ENCODE measurements around the gene SNORC. TPM values are rescaled to one million over a fixed set of nuclear protein-coding genes. Genes with fewer than 3 reads are reported as not detected.

Gene SNORC
- total RNA-seq (2013; cell fraction: nucleolus; rRNA removed) = 2.4 and 2.8 TPM in 2 replicates
- total RNA-seq (2014; rRNA removed) (0.62 and 0.98 TPM in 2 replicates), total RNA-seq (2014; rRNA removed; fragmentation: Illumina TruSeq; extraction: Trizol) (0.04 and 0.09 TPM in 2 replicates), total RNA-seq (2021) (0.64 and 0.72 TPM in 2 replicates), polyA plus RNA-seq (2011; rRNA removed) (0.17 and 0.27 TPM in 2 replicates), polyA plus RNA-seq (2014; fragmentation: Illumina TruSeq; extraction: Trizol) (0.07 TPM in 1 of 2 replicates, not detected in the other), polyA plus RNA-seq (2014; fragmentation: Nextera tagmentation; extraction: Ambion mirVana) (not detected), polyA plus RNA-seq (2014; rRNA removed) (0.74 and 0.91 TPM in 2 replicates), polyA plus RNA-seq (2016; fragmentation: Nextera tagmentation; extraction: Ambion mirVana) (not detected), polyA minus RNA-seq (2011; rRNA and poly(A)+ RNA removed) (0.15 and 0.21 TPM in 2 replicates), Bru-seq, nascent RNA (percentile 50 among the genes with signal in this experiment), BruChase-seq, experiment 1, labeled RNA remaining after a 6-hour chase (percentile 41 among the genes with signal in this experiment), BruChase-seq, experiment 2, labeled RNA remaining after a 2-hour chase (percentile 48 among the genes with signal in this experiment)
- polyA plus RNA-seq (2011; ENCODE audit: low read depth) = 0.08 TPM
- polyA plus RNA-seq (2011; cell fraction: cytosol; rRNA removed) = 0.45 and 0.70 TPM in 2 replicates
- polyA plus RNA-seq (2011; cell fraction: nucleus; rRNA removed) = 2.7 and 4.3 TPM in 2 replicates
- polyA plus RNA-seq (2012) = 0.32 and 0.44 TPM in 2 replicates
- polyA minus RNA-seq (2011; cell fraction: cytosol; rRNA and poly(A)+ RNA removed) = not detected in 2 replicates
- 0.73 and 1.1 TPM in 2 replicates for polyA minus RNA-seq (2011; cell fraction: nucleus; rRNA and poly(A)+ RNA removed)
- long read RNA-seq, experiment 1, partial matches to known transcripts = 0 of 1 reads
- long read RNA-seq, experiment 1, other reads (novel, unspliced or antisense) = 1 of 1 reads
- long read RNA-seq, experiment 2, partial matches to known transcripts = 0 of 2 reads
- long read RNA-seq, experiment 2, other reads (novel, unspliced or antisense) = 2 of 2 reads

GRCh38 chr2:232870018-232870765 lies at the start of gene SNORC:
Gene SNORC, plus strand, starts transcription at chr2:232870264. Its CDS starts 78 bp downstream, at chr2:232870342.
- CTCF ChIA-PET = no interaction called here
- no peak for DNase-seq (ENCODE audit: low read depth, low spot score)
- FAIRE-seq = no peak
- in situ Hi-C loops (cut with MboI) = no loop called here
- SMC1A ChIA-PET (ENCODE audit: uncharacterized antibody, unreplicated experiment) = interaction anchor here (0.9 kb wide), 1 partner anchor 159 kb away, joined by 3 read pairs; no protein-coding TSS in a partner anchor
- Histone ChIP-seq H3K4me1 (ENCODE audit: control insufficient read depth, insufficient read depth, low read length) (no peaks in the 10 kb centered on the region), H3K27me3 (replicated peaks in 1 of 2; ENCODE audit: control insufficient read depth in 2 of 2, insufficient read depth in 2 of 2, low read length in 1 of 2) (no peaks in the 10 kb centered on the region), H4K20me1 (ENCODE audit: control insufficient read depth, insufficient read depth) (no peaks in the 10 kb centered on the region), H3K79me2 (ENCODE audit: control insufficient read depth, insufficient read depth, low read length) (no peaks in the 10 kb centered on the region), H3K4me2 (ENCODE audit: control insufficient read depth, insufficient read depth) (no peak within 1 kb of the TSS), H3K36me3 (ENCODE audit: control insufficient read depth in 2 of 2, insufficient read depth in 2 of 2, low read length in 1 of 2) (no peaks in the 10 kb centered on the region), H3K9me3 (replicated peaks; ENCODE audit: control insufficient read depth, insufficient read depth, low read length) (no peaks in the 10 kb centered on the region), H2AFZ (ENCODE audit: control insufficient read depth, low read depth, low read length) (no peak within 1 kb of the TSS), H3K4me3 (no peak within 1 kb of the TSS), H3K27ac (ENCODE audit: control insufficient read depth, insufficient read depth) (no peak within 1 kb of the TSS), H3K9ac (ENCODE audit: control insufficient read depth, insufficient read depth, low read length) (no peak within 1 kb of the TSS)
- ATAC-seq = no peak
- RAD21 ChIA-PET (ENCODE audit: unreplicated experiment) = no interaction called here
- intact Hi-C loops (cut with micrococcal nuclease; ENCODE audit: unreplicated experiment) = no loop called here
- POLR2A ChIA-PET = no interaction called here
- WGBS (ENCODE audit: insufficient coverage, insufficient replicate concordance, low lambda C conversion rate, missing lambda C conversion rate) = 74% methylated on average over 18 of the region's 21 CpGs
- BruUV-seq (replicated peaks) = no TSS peak
- TF ChIP-seq RELA (IDR thresholded peaks at IDR 0.05; ENCODE audit: borderline replicate concordance, partially characterized antibody) = no peak
- no peak for TF ChIP-seq E2F8 (IDR thresholded peaks at IDR 0.05; ENCODE audit: low read depth, partially characterized antibody)
- no peak for TF ChIP-seq IKZF2 (IDR thresholded peaks at IDR 0.05)
- no peak for TF ChIP-seq BMI1 (IDR thresholded peaks at IDR 0.05; ENCODE audit: borderline replicate concordance)
- no peak for TF ChIP-seq CBX5 (IDR thresholded peaks at IDR 0.05; ENCODE audit: low read depth)
- TF ChIP-seq EP300 (IDR thresholded peaks at IDR 0.05; ENCODE audit: borderline replicate concordance in 1 of 2, control insufficient read depth in 1 of 2, low read depth in 2 of 2, low read length in 2 of 2) = no peak
- no peak for TF ChIP-seq BCL11A (IDR thresholded peaks at IDR 0.05; ENCODE audit: low read depth, low read length)
- no peak for TF ChIP-seq NR2F1 (conservative IDR thresholded peaks at IDR 0.05)
- TF ChIP-seq GABPA (IDR thresholded peaks at IDR 0.05; ENCODE audit: low read depth) = no peak
- TF ChIP-seq DPF2 (IDR thresholded peaks at IDR 0.05) = no peak
- TF ChIP-seq NFIC (IDR thresholded peaks at IDR 0.05; ENCODE audit: low read depth, low read length) = no peak
- no peak for TF ChIP-seq RBBP5 (conservative IDR thresholded peaks at IDR 0.05)
- no peak for TF ChIP-seq SIN3A (IDR thresholded peaks at IDR 0.05; ENCODE audit: low read depth, low read length)
- no peak for TF ChIP-seq REST (IDR thresholded peaks at IDR 0.05; ENCODE audit: low read depth, low read length)
- no peak for TF ChIP-seq POLR2A (IDR thresholded peaks at IDR 0.05; ENCODE audit: low read depth, low read length)

All from GM12878 (cell line).